A549 (cell line): ENCODE results near the gene MBNL1.

Experiments used
- CHD2 ChIP-seq: fragments of 150-350 bp; IDR thresholded peaks from 2 replicates; pipeline ENCODE4 v1.6.1; 2014; ENCODE audit warnings: low read length; ENCODE audit not compliant: partially characterized antibody
- POLR2A ChIP-seq: IDR thresholded peaks from 2 replicates; pipeline ENCODE4 v1.6.1; 2012; ENCODE audit warnings: mild to moderate bottlenecking, low read length
- ZC3H11A ChIP-seq: fragments of 450-650 bp; IDR thresholded peaks from 2 replicates; pipeline ENCODE4 v1.6.1; 2014; ENCODE audit warnings: antibody characterized with exemption, mild to moderate bottlenecking
- TF ChIP-seq, protein P1 (sequence below): fragments of 250-450 bp; sonication (Bioruptor Pico); IDR thresholded peaks from 2 replicates; pipeline ENCODE4 v1.5.0; 2021; ENCODE audit warnings: mild to moderate bottlenecking, moderate library complexity, borderline replicate concordance
- TF ChIP-seq, protein P2 (sequence below): fragments of >200 bp; sonication (Bioruptor Twin); formaldehyde crosslinking; IDR thresholded peaks from 3 replicates; pipeline ENCODE4 v1.5.1; 2016

DNA sequence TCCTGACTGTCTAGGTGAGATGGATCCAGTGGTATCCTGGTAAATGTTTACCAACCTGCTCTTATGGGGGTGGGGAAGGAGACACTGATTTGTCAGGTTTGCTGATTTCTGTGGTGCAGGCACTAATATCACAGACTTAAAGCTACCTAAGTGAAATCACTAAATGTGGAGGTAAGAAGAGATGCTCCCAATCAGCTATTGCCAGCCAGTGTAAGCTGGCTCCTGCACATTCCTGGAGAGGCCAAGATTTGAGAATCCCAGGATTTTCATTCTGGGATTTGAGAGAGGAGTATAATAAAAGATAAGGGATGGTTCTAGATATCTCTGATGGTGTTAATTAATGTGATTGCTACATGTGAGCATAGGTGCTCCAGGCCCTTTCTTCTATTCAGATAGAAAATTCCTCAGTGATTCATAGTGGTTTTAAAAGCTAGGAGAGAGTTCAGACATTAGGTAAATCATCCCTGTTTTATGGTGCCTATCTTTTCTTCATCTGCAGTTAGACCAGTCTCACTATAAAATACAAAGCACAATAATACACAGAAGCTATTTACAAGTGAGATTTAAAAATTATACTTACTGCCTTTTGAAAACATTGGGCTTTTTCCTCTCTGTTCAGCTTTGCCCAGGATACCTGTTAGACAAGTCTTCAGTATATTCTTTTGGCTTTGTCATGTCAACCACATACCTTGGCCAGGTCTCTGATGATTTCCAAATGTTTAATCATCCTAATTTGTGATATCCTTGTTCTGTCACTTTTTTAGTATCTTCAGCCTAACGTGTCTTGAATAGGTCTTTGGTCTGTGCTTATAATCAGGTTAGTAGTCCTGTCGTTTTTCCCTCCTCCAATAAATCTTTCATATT, 90.9 kb downstream of the MBNL1 start:
- TF ChIP-seq ZC3H11A (no peak), POLR2A (no peak), CHD2 (no peak)
- TF ChIP-seq, protein P1, sequence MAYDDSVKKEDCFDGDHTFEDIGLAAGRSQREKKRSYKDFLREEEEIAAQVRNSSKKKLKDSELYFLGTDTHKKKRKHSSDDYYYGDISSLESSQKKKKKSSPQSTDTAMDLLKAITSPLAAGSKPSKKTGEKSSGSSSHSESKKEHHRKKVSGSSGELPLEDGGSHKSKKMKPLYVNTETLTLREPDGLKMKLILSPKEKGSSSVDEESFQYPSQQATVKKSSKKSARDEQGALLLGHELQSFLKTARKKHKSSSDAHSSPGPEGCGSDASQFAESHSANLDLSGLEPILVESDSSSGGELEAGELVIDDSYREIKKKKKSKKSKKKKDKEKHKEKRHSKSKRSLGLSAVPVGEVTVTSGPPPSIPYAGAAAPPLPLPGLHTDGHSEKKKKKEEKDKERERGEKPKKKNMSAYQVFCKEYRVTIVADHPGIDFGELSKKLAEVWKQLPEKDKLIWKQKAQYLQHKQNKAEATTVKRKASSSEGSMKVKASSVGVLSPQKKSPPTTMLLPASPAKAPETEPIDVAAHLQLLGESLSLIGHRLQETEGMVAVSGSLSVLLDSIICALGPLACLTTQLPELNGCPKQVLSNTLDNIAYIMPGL (CRISPR knock-in tag), result no peak
- TF ChIP-seq, protein P2, sequence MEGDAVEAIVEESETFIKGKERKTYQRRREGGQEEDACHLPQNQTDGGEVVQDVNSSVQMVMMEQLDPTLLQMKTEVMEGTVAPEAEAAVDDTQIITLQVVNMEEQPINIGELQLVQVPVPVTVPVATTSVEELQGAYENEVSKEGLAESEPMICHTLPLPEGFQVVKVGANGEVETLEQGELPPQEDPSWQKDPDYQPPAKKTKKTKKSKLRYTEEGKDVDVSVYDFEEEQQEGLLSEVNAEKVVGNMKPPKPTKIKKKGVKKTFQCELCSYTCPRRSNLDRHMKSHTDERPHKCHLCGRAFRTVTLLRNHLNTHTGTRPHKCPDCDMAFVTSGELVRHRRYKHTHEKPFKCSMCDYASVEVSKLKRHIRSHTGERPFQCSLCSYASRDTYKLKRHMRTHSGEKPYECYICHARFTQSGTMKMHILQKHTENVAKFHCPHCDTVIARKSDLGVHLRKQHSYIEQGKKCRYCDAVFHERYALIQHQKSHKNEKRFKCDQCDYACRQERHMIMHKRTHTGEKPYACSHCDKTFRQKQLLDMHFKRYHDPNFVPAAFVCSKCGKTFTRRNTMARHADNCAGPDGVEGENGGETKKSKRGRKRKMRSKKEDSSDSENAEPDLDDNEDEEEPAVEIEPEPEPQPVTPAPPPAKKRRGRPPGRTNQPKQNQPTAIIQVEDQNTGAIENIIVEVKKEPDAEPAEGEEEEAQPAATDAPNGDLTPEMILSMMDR, result no peak
